Bronchial epithelial cell (primary cell): ENCODE data around the gene CRADD. TPM values are rescaled to one million over a fixed set of nuclear protein-coding genes. Genes with fewer than 3 reads are reported as not detected.
A peak's percentile ranks its signal among the peaks of the same experiment; 100 is the strongest.

Source experiments
- DNase-seq: peaks from one replicate; pipeline ENCODE4 v3.0.0-alpha.2; 2010; ENCODE audit warnings: low read depth
- FAIRE-seq: peaks from 2 replicates; lab custom pipeline; 2011; peaks lifted over from hg19 to GRCh38; lab: Jason Lieb, UNC
- H3K27me3 ChIP-seq: 2 replicates; pipeline ENCODE4 v1.5.1; 2011; ENCODE audit warnings: low read length; ENCODE audit not compliant: control insufficient read depth, insufficient read depth
- H3K36me3 ChIP-seq: 2 replicates; pipeline ENCODE4 v1.5.1; 2011; ENCODE audit warnings: low read length; ENCODE audit not compliant: control insufficient read depth, insufficient read depth
- H3K4me3 ChIP-seq: 2 replicates; pipeline ENCODE4 v1.5.1; 2011; ENCODE audit warnings: mild to moderate bottlenecking, low read depth, low read length, control low read depth
- CTCF ChIP-seq: IDR thresholded peaks from 2 replicates; pipeline ENCODE4 v1.5.1; 2011; ENCODE audit warnings: mild to moderate bottlenecking, moderate library complexity, low read length, control low read depth, inconsistent platforms; ENCODE audit not compliant: insufficient read depth, severe bottlenecking
- total RNA-seq: library from RNA; depleted of rRNA; stranded (reverse); fragments of >200 nt; gene quantifications from 2 replicates; pipeline ENCODE4 v1.2.1, GENCODE V29; 2014

Gene CRADD
- total RNA-seq, 1 donor from 2014 or later: 11.8 TPM

- no peak overlapping the region for H3K4me3 ChIP-seq
- no peak for TF ChIP-seq CTCF
- FAIRE-seq (peak; percentile 32), DNase-seq (no peak)
- no peaks in the 10 kb centered on the region for H3K36me3 ChIP-seq
- no peaks in the 10 kb centered on the region for H3K27me3 ChIP-seq
These were observed 219.8 kb downstream of the CRADD start for GRCh38 chr12:93896952-93897351.

GRCh38 chr12:93901739-93902138, 224.6 kb downstream of the CRADD start:
- no peak for TF ChIP-seq CTCF
- DNase-seq (no peak), FAIRE-seq (no peak)
- no peaks in the 10 kb centered on the region for H3K36me3 ChIP-seq
- H3K27me3 ChIP-seq: no peaks in the 10 kb centered on the region
- H3K4me3 ChIP-seq: no peak overlapping the region

- no peak for DNase-seq
- Histone ChIP-seq H3K27me3 (no peaks in the 10 kb centered on the region), H3K36me3 (no peaks in the 10 kb centered on the region), H3K4me3 (no peak overlapping the region)
- no peak for TF ChIP-seq CTCF
- FAIRE-seq: no peak
These were observed 225.0 kb downstream of the CRADD start for GRCh38 chr12:93902192-93902591.

GRCh38 chr12:93902736-93903562, 225.8 kb downstream of the CRADD start:
- H3K4me3 ChIP-seq: no peak overlapping the region
- FAIRE-seq (no peak), DNase-seq (peak; percentile 12)
- H3K36me3 ChIP-seq: no peaks in the 10 kb centered on the region
- H3K27me3 ChIP-seq: no peaks in the 10 kb centered on the region
- TF ChIP-seq CTCF: no peak

- DNase-seq: no peak
- TF ChIP-seq CTCF: no peak
- no peaks in the 10 kb centered on the region for H3K27me3 ChIP-seq
- H3K36me3 ChIP-seq: no peaks in the 10 kb centered on the region
- FAIRE-seq: no peak
- no peak overlapping the region for H3K4me3 ChIP-seq
These were observed 226.9 kb downstream of the CRADD start for GRCh38 chr12:93904124-93904523.
